ENCODE results near the gene CCR3. TPM values are rescaled to one million over a fixed set of nuclear protein-coding genes. Genes with fewer than 3 reads are reported as not detected.

CCR3 gene
- total and polyA plus RNA-seq, 9 of the 15 experiments (the other 6 are each of a cell fraction or from before 2014, with no cell fraction given): not detected

DNA sequence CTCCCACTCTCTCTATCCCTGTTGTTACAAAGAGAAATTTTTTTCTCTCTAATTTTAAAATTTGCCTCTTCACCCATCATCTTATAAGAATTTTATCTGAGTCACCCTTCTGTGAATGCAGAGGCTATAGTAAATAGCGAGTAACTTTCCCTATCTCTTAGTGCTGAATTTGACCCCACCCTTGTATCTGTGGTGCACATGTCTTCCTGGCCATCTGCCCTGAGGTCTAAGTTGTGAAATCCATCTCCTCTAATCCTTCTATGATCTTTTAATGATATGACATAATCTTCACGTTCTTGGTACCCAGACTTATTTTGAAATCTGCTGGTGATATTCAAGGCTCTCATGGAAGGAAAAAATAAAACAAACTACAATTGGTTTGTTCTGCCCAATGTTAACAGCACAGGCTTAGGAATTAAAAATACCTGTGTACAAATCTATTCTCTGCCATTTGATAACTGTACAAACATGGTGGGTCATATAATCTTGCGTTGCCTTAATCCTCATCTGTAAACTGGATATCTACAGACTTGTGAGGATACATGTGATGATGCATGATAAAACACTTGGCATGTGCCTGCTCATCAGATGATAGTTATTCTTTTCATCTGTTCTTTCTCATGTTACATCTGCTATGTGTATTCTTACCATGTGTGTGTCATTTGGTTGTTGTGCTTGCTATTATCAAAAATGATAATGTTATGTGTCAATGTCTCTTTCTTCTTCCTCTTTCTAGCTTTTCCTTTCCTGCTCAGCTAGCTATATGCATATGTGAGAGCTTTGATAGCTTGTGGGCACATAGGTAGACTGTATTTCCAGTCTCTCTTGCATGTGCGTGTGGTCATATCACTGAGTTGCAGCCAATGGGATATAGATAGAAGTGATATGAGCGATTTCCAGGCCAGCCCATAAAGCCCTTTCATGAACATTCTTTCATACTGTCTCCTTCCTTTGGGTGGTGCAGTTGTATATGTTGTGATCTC, 13.7 kb upstream of the CCR3 start (continued):
- TF ChIP-seq HDAC1 (IDR thresholded peaks at IDR 0.05) (no peak), KDM4B (IDR thresholded peaks at IDR 0.05; ENCODE audit: borderline replicate concordance in 2 of 2, low read depth in 1 of 2) (no peak), ZNF354B (CRISPR knock-in tag; IDR thresholded peaks at IDR 0.05) (no peak), KDM1A (IDR thresholded peaks at IDR 0.05) (no peak), CXXC5 (CRISPR knock-in tag; IDR thresholded peaks at IDR 0.05) (no peak), ELF2 (CRISPR knock-in tag; IDR thresholded peaks at IDR 0.05) (no peak), IRF2 (CRISPR knock-in tag; IDR thresholded peaks at IDR 0.05) (no peak), FOSL1 (tag; conservative IDR thresholded peaks at IDR 0.05) (peak; percentile 64), BHLHE40 (IDR thresholded peaks at IDR 0.05; ENCODE audit: low read length) (peak; percentile 43; the same call in 1 of the 2 replicates), RBFOX2 (IDR thresholded peaks at IDR 0.05; ENCODE audit: low read depth, low read length) (no peak), RUNX1 (IDR thresholded peaks at IDR 0.05; ENCODE audit: low read depth) (no peak), SRSF9 (IDR thresholded peaks at IDR 0.05; ENCODE audit: borderline replicate concordance, low read depth, low read length) (no peak), SLC30A9 (CRISPR knock-in tag; IDR thresholded peaks at IDR 0.05) (no peak), PCBP2 (IDR thresholded peaks at IDR 0.05; ENCODE audit: low read depth, low read length, poor library complexity, severe bottlenecking) (no peak)
- TF ChIP-seq, protein P1, sequence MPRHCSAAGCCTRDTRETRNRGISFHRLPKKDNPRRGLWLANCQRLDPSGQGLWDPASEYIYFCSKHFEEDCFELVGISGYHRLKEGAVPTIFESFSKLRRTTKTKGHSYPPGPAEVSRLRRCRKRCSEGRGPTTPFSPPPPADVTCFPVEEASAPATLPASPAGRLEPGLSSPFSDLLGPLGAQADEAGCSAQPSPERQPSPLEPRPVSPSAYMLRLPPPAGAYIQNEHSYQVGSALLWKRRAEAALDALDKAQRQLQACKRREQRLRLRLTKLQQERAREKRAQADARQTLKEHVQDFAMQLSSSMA (CRISPR knock-in tag; IDR thresholded peaks at IDR 0.05): no peak
- TF ChIP-seq, protein P2, sequence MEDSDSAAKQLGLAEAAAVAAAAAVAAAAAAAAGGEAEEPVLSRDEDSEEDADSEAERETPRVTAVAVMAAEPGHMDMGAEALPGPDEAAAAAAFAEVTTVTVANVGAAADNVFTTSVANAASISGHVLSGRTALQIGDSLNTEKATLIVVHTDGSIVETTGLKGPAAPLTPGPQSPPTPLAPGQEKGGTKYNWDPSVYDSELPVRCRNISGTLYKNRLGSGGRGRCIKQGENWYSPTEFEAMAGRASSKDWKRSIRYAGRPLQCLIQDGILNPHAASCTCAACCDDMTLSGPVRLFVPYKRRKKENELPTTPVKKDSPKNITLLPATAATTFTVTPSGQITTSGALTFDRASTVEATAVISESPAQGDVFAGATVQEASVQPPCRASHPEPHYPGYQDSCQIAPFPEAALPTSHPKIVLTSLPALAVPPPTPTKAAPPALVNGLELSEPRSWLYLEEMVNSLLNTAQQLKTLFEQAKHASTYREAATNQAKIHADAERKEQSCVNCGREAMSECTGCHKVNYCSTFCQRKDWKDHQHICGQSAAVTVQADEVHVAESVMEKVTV (CRISPR knock-in tag; IDR thresholded peaks at IDR 0.05): no peak
- TF ChIP-seq, protein P3, sequence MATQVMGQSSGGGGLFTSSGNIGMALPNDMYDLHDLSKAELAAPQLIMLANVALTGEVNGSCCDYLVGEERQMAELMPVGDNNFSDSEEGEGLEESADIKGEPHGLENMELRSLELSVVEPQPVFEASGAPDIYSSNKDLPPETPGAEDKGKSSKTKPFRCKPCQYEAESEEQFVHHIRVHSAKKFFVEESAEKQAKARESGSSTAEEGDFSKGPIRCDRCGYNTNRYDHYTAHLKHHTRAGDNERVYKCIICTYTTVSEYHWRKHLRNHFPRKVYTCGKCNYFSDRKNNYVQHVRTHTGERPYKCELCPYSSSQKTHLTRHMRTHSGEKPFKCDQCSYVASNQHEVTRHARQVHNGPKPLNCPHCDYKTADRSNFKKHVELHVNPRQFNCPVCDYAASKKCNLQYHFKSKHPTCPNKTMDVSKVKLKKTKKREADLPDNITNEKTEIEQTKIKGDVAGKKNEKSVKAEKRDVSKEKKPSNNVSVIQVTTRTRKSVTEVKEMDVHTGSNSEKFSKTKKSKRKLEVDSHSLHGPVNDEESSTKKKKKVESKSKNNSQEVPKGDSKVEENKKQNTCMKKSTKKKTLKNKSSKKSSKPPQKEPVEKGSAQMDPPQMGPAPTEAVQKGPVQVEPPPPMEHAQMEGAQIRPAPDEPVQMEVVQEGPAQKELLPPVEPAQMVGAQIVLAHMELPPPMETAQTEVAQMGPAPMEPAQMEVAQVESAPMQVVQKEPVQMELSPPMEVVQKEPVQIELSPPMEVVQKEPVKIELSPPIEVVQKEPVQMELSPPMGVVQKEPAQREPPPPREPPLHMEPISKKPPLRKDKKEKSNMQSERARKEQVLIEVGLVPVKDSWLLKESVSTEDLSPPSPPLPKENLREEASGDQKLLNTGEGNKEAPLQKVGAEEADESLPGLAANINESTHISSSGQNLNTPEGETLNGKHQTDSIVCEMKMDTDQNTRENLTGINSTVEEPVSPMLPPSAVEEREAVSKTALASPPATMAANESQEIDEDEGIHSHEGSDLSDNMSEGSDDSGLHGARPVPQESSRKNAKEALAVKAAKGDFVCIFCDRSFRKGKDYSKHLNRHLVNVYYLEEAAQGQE (IDR thresholded peaks at IDR 0.05; ENCODE audit: borderline replicate concordance): peak; percentile 56
- TF ChIP-seq, protein P3 (CRISPR knock-in tag; IDR thresholded peaks at IDR 0.05; ENCODE audit: low read depth): peak; percentile 79

All from K562 (cell line).